PC-3 (cell line): Measurements from ENCODE around the gene MAN2A2. TPM values are rescaled to one million over a fixed set of nuclear protein-coding genes. Genes with fewer than 3 reads are reported as not detected.

Experiments used
- ATAC-seq: fragments of 200-7000 bp; cut with Tn5 transposase; 2 replicates; pipeline ENCODE4 v1.9.1; 2020; ENCODE audit warnings: mild to moderate bottlenecking, moderate library complexity
- BruUV-seq: library from RNA; stranded (reverse); fragments of 400-500 nt; replicated peaks from 2 replicates; lab custom pipeline; 2021; lab: Mats Ljungman, UMichigan
- CTCF ChIA-PET: fragments of 300-600 bp; sonication (Branson Sonifier 250); formaldehyde crosslinking; loops from one replicate; lab custom pipeline; 2022; ENCODE audit warnings: antibody characterized with exemption; lab: Charles Lee
- POLR2A ChIA-PET: fragments of 300-600 bp; sonication (Branson Sonifier 250); formaldehyde crosslinking; loops from one replicate; lab custom pipeline; 2022; ENCODE audit warnings: antibody characterized with exemption; ENCODE audit not compliant: unreplicated experiment; lab: Charles Lee
- DNase-seq: peaks from one replicate; pipeline ENCODE4 v3.0.0-alpha.2; 2015
- H2AFZ ChIP-seq: fragments of 300-600 bp; sonication (generic); 2 replicates; pipeline ENCODE4 v1.6.0; 2016; ENCODE audit warnings: antibody characterized with exemption, low read length
- H3F3A ChIP-seq: fragments of 300-600 bp; sonication (generic); one replicate; pipeline ENCODE4 v1.6.0; 2017; ENCODE audit warnings: antibody characterized with exemption, low read length, control low read depth, mild to moderate bottlenecking; ENCODE audit not compliant: unreplicated experiment
- H3K27ac ChIP-seq: fragments of 300-600 bp; sonication (generic); 2 replicates; pipeline ENCODE4 v1.5.1; 2016; ENCODE audit warnings: mild to moderate bottlenecking, low read length
- H3K27me3 ChIP-seq: fragments of 300-600 bp; sonication (generic); 2 replicates; pipeline ENCODE4 v1.6.1; 2016; ENCODE audit warnings: low read length, mixed read lengths
- H3K36me3 ChIP-seq: fragments of 300-600 bp; sonication (generic); 2 replicates; pipeline ENCODE4 v1.6.1; 2016; ENCODE audit warnings: low read depth, mixed run types, low read length, mixed read lengths
- H3K4me1 ChIP-seq: fragments of 300-600 bp; sonication (generic); 2 replicates; pipeline ENCODE4 v1.5.1; 2016; ENCODE audit warnings: low read length; ENCODE audit not compliant: insufficient read depth
- H3K4me2 ChIP-seq: fragments of 300-600 bp; sonication (generic); 2 replicates; pipeline ENCODE4 v1.6.0; 2016; ENCODE audit warnings: low read length
- H3K4me3 ChIP-seq: fragments of 300-600 bp; sonication (generic); 2 replicates; pipeline ENCODE4 v1.5.1; 2016; ENCODE audit warnings: mild to moderate bottlenecking, low read length, mixed read lengths
- H3K79me2 ChIP-seq: fragments of 300-600 bp; sonication (generic); 2 replicates; pipeline ENCODE4 v1.6.1; 2017; ENCODE audit warnings: low read length, mixed read lengths
- H3K9ac ChIP-seq: fragments of 300-600 bp; sonication (generic); 2 replicates; pipeline ENCODE4 v1.6.0; 2016; ENCODE audit warnings: mild to moderate bottlenecking, low read length
- H3K9me2 ChIP-seq: fragments of 300-600 bp; sonication (generic); replicated peaks from 2 replicates; pipeline ENCODE4 v1.6.1; 2016; ENCODE audit warnings: mixed run types, low read length, mixed read lengths
- H3K9me3 ChIP-seq: fragments of 300-600 bp; sonication (generic); 2 replicates; pipeline ENCODE4 v1.6.1; 2016; ENCODE audit warnings: low read length, mixed read lengths
- H4K20me1 ChIP-seq: fragments of 300-600 bp; sonication (generic); 2 replicates; pipeline ENCODE4 v1.6.1; 2016; ENCODE audit warnings: low read length, mixed read lengths
- EZH2 ChIP-seq: fragments of 300-600 bp; sonication (generic); IDR thresholded peaks from one replicate; pipeline ENCODE4 v1.6.1; 2017; ENCODE audit warnings: antibody characterized with exemption, mild to moderate bottlenecking, low read length; ENCODE audit not compliant: unreplicated experiment
- EZH2phosphoT487 ChIP-seq: fragments of 300-600 bp; sonication (generic); IDR thresholded peaks from 2 replicates; pipeline ENCODE4 v1.6.1; 2018; ENCODE audit warnings: mild to moderate bottlenecking, antibody characterized with exemption, low read length, borderline replicate concordance
- intact Hi-C: fragments of 100-400 bp; cut with micrococcal nuclease; formaldehyde crosslinking; loops from 2 replicates; pipeline ENCODE4 v1.9.0; 2023
- total RNA-seq: library from RNA; depleted of rRNA; stranded (reverse); fragments of >200 nt; gene quantifications from 2 replicates; pipeline ENCODE4 v1.2.3, GENCODE V29; 2014
- TF ChIP-seq, protein P1 (sequence below): fragments of 300-600 bp; sonication (generic); conservative IDR thresholded peaks from 2 replicates; pipeline ENCODE4 v1.5.1; 2017; ENCODE audit warnings: antibody characterized with exemption, low read depth, mild to moderate bottlenecking, low read length

MAN2A2 gene
- total RNA-seq, 1 experiment from 2014 or later, result 19.8 TPM

DNA sequence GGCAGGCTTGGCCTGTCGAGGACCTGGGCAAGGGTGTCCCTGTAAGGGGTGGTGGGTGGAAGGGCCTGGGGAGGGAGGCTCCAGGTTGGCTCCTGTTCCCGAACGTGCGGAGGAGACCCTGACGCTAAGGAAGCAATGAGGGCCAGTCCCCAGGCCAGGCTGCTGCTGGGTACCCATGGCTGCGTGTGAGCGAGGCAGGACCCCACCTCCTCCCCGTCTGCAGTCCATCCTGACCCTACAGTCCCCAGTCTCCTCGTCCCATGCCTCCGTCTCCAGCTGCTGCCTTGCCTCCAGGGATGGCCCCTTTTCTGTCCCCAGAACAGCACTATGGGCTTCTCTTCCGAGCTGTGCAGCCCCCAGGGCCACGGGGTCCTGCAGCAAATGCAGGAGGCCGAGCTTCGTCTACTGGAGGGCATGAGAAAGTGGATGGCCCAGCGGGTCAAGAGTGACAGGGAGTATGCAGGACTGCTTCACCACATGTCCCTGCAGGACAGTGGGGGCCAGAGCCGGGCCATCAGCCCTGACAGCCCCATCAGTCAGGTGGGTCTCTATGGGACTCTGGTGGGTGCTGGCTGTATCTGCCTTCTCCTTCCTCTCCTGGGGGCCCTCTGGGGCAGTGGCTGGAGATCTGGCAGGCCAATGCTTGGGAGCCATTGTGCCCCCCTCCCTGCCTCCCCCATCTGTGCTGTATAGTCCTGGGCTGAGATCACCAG lies 18.2 kb upstream of the MAN2A2 start:
- Histone ChIP-seq H3K36me3 (no peaks in the 10 kb centered on the region; the same call in 1 of the 2 replicates), H3K9me3 (no peaks in the 10 kb centered on the region), H3K27ac (no peak overlapping the region), H3K9ac (no peak overlapping the region), H3F3A (no peaks in the 10 kb centered on the region), H4K20me1 (no peaks in the 10 kb centered on the region), H3K9me2 (no peaks in the 10 kb centered on the region), H3K79me2 (no peaks in the 10 kb centered on the region), H2AFZ (no peak overlapping the region), H3K27me3 (no peaks in the 10 kb centered on the region), H3K4me3 (no peak overlapping the region), H3K4me2 (no peak overlapping the region), H3K4me1 (no peaks in the 10 kb centered on the region)
- no TSS peak for BruUV-seq
- CTCF ChIA-PET, result interaction anchor here (0.5 to 2.4 kb wide), 2 partner anchors 77 to 237 kb away, joined by 3 to 11 read pairs; no protein-coding TSS in a partner anchor
- POLR2A ChIA-PET, result interaction anchor here (0.7 kb wide), 1 partner anchor 1649 kb away, joined by 3 read pairs; no protein-coding TSS in a partner anchor
- ATAC-seq, result no peak
- intact Hi-C loops, result loop anchor here (5.0 kb wide), 1 partner anchor 168 kb away; the partner anchor contains the start of gene BLM
- DNase-seq, result no peak
- TF ChIP-seq, protein P1, sequence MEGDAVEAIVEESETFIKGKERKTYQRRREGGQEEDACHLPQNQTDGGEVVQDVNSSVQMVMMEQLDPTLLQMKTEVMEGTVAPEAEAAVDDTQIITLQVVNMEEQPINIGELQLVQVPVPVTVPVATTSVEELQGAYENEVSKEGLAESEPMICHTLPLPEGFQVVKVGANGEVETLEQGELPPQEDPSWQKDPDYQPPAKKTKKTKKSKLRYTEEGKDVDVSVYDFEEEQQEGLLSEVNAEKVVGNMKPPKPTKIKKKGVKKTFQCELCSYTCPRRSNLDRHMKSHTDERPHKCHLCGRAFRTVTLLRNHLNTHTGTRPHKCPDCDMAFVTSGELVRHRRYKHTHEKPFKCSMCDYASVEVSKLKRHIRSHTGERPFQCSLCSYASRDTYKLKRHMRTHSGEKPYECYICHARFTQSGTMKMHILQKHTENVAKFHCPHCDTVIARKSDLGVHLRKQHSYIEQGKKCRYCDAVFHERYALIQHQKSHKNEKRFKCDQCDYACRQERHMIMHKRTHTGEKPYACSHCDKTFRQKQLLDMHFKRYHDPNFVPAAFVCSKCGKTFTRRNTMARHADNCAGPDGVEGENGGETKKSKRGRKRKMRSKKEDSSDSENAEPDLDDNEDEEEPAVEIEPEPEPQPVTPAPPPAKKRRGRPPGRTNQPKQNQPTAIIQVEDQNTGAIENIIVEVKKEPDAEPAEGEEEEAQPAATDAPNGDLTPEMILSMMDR, result no peak
- TF ChIP-seq EZH2, result no peak
- TF ChIP-seq EZH2phosphoT487, result no peak

GRCh38 chr15:90885432-90886290 lies 17.4 kb upstream of the MAN2A2 start:
- Histone ChIP-seq H3K27ac (no peak overlapping the region), H3K4me2 (no peak overlapping the region)
- DNase-seq, result peak; percentile 62

More at GRCh38 chr15:90885432-90886290, 17.4 kb upstream of the MAN2A2 start:
- no peaks in the 10 kb centered on the region for H3K9me2 ChIP-seq
- intact Hi-C loops, result loop anchor here (1.0 to 5.0 kb wide), 3 partner anchors 168 to 237 kb away; partner anchors contain the start of gene BLM
- H4K20me1 ChIP-seq, result no peaks in the 10 kb centered on the region
- no peaks in the 10 kb centered on the region for H3F3A ChIP-seq
- no peak overlapping the region for H3K4me3 ChIP-seq
- CTCF ChIA-PET, result interaction anchor here (0.5 to 2.4 kb wide), 3 partner anchors 78 to 238 kb away, joined by 3 to 11 read pairs (median 5); no protein-coding TSS in a partner anchor
- H3K79me2 ChIP-seq, result no peaks in the 10 kb centered on the region
- no peaks in the 10 kb centered on the region for H3K9me3 ChIP-seq
- no peak overlapping the region for H2AFZ ChIP-seq
- no peak for TF ChIP-seq EZH2
- TF ChIP-seq EZH2phosphoT487, result no peak
- TF ChIP-seq, protein P1, result peak; percentile 97
- no peaks in the 10 kb centered on the region for H3K4me1 ChIP-seq
- no peaks in the 10 kb centered on the region; the same call in 1 of the 2 replicates for H3K36me3 ChIP-seq
- ATAC-seq, result peak; percentile 72
- no TSS peak for BruUV-seq
- no peaks in the 10 kb centered on the region for H3K27me3 ChIP-seq
- H3K9ac ChIP-seq, result no peak overlapping the region
- POLR2A ChIA-PET, result interaction anchor here (0.6 to 0.7 kb wide), 2 partner anchors 221 to 1649 kb away, joined by 3 read pairs; no protein-coding TSS in a partner anchor
